Stimulated activated CD4-positive, alpha-beta T cell treated with anti-CD3 and anti-CD28 coated beads, Interleukin-12 subunit alpha, Interleukin-12 subunit beta, amount 100 ng/mL, for 24 hours (primary cell): ENCODE measurements around the gene EYS.
"Not testable (repeated sequence)": the region's sequence is repeated elsewhere in the genome, so short reads cannot be mapped to it uniquely, and the experiment has no call there.

Source experiments
- DNase-seq, 2 experiments: peaks; one replicate each; pipeline ENCODE4 v3.0.0-alpha.2; 2020; ENCODE audit warnings: low read depth in 2 of 2

Gene EYS

DNA sequence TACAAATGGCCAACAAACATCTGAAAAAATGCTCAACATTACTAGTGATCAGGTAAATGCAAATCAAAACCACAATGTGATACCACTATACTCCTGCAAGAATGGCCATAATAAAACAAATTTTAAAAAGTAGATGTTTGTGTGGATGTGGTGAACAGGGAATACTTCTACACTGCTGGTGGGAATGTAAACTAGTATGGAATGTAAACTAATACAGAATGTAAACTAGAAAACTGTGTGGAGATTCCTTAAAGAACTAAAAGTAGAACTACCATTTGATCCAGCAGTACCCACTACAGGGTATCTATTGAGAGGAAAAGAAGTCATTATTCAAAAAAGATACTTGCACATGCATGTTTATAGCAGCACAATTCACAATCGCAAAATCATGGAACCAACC, 1878.3 kb downstream of the EYS start:
- not testable (repeated sequence) for DNase-seq

DNA sequence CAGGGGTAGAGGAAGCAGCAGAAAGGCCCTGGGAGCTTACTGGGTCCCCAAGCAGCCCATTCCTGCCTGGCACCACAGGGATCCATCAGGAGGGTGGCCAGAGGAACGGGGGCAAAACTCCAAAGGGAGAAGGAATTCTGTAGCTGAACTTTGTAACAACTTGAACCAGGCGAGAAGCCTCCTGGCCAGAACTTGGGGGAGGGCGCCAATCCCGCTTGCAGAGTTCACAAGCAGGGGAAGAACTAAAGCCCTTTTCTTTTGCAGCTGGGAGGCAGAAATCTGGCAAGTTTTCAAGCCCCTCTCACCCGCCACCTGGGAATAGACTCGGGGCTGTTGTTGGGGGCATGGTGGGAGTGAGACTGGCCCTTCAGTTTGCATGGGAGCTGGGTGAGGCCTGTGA, 1882.3 kb downstream of the EYS start:
- no peak for DNase-seq

DNA sequence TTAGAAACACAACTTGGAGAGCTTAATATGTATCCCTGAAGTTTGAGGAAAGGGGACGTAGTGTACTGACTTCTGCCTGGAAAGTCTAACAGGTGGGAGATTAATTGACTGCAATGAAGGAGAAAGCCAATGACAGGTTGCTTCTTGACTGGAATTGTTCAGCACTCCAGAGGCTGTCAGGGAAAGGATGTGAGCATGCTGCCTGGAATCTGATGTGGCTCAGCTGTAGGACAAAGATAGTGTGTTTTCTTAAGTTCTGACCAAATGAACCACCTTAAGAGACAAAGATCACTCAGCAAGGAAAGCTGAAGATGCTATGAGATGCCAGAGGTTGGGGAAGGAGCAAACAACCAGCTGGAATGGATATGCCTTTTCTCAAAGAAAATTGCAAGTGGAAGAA, 1885.6 kb downstream of the EYS start:
- no peak for DNase-seq

DNA sequence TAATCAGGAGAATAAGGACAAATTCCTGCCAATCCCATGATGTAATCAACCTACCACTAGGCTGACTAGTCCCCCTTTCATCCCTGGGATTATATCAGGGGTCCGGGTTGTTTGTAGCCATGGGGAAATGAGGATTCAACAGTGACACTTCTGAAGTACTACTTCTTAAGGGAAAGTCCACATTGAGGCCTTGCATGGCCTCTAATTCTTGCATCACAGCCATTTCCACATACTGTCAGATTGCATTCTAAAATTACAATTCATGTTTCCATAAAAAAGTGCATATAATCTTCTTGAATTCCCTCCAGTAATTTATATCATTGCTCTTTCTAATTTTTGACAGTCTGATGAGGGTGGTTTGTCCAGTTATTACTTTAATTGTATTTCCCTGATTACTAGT, 1887.2 kb downstream of the EYS start:
- DNase-seq: no peak

DNA sequence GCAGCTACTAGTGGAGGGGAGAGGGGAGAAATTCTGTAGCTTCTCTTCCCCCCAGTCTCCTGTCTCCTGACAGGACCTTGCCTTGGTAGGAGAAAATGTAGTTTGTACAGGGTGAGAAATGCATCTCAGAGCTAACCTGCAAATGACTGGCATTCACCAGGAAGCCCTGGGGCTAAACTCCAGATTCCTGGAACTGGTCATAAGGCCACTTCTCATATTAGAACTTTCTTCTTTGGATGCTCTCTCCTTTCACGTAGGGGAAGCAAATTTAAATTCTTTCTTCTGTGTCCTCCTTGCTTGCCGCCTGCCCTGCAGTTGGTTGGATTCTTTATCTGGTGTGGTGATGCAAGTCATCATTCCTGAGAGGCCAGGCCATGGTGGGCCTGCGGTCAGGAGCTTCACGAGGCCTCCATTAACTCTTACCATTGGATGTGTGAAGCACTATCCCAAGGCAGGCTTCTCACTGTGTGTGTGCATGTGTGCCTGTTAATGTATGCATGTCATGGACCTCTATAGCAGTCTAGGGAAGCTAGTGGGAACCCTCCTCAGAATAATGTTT, 1889.5 kb downstream of the EYS start:
- no peak for DNase-seq

DNA sequence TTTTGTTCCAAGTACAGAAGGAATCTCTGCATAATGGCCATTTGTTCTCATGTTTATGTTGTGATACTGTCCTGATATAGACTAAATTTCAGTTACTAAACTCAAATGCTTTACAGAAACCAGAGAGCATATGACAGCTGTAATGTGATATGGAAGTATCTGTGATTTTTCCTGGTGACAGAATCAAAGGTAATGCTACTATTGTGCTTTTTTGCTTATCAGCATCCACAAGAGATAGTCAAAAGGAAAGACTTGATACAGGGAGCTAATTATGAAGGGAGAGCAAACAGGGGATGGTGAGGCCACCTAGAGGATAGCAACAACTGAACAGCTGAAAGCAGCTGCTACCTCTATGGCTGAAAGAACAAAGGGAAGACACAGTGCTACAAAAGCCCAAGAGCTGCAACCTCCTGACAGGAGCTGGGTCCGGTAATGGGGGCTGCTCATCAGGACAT, 1890.0 kb downstream of the EYS start:
- no peak for DNase-seq

DNA sequence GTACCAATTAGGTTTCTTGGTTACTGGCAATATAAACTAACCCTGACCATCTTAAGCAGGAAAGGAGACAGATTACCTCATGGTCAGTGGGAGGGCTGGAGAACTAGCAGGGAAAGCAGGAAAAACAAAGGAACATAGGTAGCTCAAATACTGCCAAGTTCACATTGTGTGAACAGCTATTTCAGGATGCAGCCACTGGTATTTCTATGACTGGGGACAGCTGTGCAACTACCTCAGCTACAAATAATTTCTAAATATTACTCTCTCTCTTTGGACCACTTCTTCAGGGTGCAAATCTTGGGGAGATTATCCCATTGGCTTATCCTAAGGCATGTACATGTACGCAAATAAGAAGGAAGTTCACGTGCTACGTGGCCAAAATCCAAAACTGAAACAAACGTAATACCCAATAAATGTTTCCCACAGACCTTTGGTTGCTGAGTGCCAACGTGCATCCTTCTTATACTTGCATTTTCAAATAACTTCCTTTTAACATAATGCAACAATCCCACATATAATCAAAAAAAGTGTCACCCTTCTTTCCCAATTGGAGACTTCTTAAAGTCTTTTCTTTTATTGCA, 1890.5 kb downstream of the EYS start:
- no peak for DNase-seq

DNA sequence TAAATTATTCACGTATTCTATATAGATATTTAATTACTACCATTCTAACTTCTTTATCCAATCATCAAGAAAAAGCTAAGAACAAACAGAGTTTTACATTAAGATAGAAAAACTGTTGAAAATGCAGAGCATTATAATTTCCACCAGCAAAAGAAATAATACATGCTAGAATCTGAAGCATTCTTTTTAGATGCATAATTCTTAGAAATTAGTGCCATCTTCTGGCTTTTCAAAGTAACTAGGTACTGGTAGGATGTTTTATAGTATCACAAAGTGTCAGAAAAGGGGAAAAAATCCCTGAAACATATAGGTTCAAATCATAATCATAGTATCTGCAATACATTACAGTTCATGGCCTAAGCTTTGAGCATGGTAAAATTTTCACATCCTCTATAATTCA, 1892.6 kb downstream of the EYS start:
- DNase-seq: no peak

DNA sequence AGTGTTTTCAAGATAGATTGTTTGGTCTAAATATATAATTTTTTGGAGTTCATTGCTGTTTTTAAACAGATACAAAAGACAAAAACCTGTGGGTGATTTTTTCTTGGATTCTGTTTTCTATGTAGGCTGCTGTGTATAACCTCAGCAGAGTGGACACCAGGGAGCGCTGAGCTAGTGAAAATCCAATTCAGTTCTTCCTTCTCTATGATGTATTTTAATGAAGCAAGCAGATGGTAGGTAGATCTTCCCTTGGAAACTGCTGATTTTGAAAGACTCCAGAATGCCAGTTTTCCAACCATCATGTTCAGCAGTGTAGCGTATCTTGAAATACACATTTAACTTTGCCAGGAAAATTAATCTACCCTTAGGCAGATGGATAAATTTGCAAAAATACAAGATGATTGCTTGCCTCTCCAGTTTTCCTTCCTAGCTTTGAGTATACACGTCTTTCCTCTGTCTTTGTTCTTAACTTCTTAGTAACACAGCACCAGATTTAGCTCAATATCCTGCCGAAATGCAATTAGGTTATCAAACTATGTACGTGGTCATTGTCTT, 1893.4 kb downstream of the EYS start:
- no peak for DNase-seq

DNA sequence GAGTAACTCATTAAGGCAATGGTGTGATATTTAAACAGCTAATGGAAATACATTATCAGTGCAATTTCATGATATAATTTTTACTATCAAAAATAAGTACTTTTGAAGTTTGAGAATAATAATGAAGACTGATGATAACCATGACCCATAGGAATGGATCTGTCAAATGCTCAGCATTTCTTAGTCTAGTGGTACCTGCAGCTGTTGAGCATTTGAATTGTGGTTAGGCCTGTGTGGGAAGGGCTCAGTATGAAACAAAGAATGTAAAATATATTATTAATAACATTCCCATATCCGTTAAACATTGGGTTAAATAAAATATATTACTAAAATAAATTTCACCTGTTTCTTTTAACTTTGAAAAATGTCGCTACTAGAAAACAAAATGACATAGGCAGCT, 1898.5 kb downstream of the EYS start:
- DNase-seq: no peak

DNA sequence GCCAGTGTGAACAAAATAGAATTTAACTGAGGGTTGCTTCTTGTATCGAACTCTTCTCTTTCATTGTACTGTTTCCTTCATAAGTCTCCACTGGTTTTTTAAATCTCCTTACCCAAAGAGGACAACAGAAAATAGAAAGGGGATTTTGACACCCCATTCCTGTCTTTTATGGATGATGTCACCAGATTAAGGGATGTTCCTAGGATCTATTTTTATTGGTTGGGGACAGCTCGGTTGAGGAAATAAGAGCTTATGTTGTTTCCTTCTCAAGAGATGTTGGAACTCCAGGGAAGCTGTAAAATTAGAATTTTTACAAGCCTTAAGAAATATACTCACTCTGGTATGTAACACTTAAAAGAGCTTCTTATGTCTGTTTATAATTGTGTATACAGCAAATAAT, 1900.0 kb downstream of the EYS start:
- no peak for DNase-seq

DNA sequence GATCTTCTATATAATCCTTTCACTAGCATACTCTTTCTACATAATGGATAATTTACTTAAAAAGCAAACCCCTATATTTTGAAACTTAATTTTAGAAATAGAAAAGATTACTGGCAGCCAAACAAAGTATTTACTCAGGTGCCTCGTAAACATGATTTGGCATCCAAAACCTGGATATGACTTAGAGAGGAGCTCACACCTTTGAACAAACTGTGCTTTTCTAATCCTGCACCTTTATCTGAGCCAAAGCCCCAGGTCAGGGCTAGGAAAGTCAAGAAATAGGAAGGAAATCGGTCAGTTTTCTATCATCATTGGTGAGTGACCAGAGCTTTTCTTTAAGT, 1900.5 kb downstream of the EYS start:
- no peak for DNase-seq

DNA sequence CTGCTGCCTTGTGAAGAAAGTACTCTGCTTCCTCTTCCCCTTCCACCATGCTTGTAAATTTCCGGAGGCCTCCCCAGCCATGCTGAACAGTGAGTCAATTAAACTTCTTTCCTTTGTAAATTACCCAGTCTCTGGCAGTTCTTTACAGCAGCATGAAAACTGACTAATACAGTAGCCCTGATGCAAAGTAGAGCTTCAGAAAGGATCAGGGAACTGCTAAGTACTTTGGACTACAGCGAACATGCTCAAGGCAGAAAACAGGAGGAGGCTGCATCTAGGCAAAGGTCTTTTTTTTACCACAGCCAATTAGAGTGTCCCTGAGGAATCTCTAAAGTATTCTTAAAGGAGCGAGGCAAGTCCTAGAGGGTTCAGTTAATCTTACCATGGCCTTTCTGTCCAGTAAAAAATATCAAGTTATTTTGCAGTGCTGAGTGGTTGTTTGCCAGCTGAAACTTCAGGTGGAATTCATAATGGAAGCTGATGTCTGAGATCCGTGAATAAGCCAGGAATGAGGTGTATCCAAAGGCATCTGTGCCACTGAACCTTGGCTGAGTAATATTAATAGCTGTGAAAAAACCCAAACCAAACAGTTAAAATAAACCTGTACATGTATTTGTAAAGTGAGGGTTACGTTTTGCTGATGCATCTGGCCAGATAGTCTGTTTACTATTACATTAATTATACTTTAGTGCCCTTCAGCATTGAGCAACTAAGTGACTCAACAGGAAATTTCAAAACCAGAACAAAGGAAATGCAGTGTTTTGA, 1901.0 kb downstream of the EYS start:
- no peak for DNase-seq

DNA sequence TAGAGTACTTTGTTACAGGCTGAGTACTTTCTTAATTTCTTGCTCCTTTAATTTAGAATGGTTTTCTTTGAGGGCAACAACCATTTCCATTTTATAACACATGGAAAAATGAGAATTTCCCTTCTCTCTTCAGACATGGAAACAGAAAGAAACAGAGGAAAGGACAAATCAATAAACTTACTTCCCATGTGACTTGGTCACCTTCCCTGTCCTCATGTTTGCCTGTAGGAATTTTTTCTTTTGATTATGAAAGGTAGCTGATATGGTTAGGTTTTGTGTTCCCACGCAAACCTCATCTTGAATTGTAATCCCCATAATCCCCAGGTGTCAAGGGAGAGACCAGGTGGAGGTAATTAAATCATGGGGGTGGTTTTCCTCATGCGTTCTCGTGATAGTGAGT, 1901.7 kb downstream of the EYS start:
- no peak for DNase-seq

DNA sequence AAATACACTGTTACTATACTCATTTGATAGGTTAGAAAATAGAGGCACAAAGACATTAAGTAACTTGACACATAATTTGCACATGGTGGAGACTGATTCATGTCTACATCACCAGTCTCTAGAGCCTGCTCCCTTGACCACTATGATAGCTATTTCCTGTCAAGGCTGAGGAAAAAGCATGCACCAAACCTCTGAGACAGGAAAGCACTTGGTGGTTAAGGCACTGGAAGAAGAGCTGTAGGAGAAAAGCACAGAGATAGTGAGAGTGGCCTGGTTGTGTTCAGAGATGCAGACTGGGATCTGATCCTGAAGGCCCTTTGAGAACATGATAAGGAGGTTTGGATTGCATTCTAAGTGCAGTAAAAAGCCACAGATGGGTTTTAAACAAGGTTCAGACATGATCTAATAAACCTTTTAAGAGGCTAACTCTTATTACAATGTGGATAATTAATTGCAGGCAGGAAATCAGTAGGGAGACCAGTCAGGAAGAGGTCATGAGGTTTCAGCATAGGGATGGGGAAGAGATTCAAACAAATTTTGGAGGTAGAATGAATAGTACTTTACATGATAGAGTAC, 1902.6 kb downstream of the EYS start:
- DNase-seq: no peak

DNA sequence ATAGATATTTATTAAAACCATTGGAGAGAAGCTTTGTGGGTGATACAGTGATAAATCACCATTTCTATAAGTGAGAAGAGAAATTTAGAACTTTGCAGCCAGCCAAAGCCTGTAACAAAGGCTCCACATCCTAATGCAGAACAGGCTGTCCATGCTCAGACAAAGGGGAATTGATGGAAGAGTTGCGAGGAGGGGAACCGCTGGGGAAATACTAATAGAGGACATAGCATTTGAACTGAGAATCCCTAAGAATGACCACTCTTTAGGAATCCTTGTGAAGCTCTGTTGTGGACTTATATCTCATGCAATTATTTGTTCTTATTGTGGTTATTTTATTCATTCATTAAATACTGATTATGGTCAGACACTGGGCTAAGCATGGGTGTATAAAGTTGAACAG, 1903.7 kb downstream of the EYS start:
- DNase-seq: no peak

DNA sequence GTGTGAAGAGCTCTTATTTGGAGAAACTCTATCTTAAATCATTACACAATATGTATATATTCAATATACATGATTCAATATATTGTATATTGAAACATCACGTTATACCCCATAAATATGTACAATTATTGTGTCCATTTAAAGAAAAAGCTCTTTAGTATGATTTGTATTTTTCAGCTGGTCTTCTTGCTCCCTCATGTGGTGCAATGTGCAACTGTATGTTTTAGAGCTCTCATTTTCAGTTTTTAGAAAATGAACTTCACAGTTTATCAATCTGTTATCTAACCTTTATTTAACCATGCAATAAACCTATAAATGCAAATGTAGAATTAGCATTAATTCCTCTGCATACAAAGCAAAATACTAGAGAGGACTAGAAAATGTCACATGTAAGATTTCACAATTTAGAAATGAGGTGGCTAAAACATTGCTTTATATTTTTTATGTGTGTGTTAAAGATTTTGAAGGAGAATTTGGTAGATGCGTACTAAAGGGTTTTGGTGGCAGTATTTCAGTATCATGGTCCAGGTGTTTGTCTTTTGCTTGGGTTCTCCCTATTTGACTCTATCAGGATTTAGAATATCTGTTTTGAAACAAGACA, 1904.3 kb downstream of the EYS start:
- DNase-seq: no peak

DNA sequence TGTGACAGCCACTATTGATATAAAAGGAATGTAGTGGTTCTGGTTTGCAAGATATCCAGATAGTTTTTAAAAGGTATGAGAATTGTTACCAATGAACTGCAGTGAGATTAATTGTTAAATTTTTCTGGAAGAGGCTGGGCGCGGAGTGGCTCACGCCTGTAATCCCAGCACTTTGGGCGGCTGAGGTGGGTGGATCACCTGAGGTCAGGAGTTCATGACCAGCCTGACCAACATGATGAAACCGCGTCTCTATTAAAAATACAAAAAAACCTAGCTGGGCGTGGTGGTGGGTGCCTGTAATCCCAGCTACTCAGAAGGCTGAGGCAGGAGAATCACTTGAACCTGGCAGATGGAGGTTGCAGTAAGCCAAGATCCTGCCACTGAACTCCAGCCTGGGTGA, 1906.6 kb downstream of the EYS start:
- not testable (repeated sequence) for DNase-seq

DNA sequence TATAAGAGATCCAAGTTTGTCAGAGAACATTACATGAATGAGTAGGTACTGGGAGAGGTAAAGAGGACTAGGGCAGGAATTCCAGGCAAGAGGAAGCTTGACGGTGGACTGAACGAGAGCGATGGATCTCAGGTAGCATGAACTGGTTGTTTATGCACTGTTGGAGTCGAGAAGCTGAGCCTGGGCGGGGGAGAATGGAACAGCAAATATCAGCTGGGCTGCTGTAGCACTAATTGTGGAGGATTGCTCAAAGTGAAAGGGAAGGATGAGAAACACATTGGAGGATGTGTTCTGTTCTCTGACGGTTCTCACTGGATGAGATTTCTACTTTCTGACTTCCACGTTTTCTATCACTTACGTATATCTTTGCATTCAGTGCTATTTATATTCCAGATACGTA, 1907.2 kb downstream of the EYS start:
- DNase-seq: no peak

DNA sequence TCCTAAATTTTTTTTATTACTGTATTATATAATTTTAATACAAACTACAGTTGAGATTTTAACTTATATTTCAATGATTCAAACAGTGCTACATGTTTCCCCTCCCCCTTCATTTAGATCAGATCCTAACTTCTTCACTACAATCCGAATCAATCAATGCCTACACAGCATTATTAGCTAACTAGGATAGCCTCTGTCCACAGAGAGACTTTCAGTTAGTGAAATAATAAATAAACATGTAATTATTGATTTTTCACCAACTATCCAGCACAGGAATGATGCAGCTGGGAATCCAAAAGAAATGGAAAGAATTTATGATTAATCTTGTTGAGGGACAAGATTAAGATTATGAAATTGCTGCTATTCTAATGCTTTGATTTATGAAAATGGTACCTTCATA, 1907.7 kb downstream of the EYS start:
- DNase-seq: no peak

DNA sequence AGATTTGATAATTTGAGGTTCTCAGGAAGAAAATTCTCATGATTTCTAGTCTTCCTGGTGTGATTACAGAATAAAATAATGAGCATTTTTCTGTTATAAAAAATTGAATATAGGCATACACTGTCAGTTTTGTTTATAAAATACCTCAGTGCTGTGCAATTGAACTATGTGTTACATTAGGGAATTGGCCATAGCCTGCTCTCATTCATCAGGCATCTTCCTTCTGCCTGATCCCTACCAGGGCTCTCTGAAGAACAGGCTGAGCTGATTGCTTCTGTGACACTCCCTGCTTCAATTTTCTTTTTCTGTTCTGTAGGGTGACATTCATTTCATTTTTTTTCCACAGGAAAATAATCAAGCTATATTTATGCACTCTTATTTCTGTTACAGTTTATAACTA, 1908.6 kb downstream of the EYS start:
- no peak for DNase-seq

DNA sequence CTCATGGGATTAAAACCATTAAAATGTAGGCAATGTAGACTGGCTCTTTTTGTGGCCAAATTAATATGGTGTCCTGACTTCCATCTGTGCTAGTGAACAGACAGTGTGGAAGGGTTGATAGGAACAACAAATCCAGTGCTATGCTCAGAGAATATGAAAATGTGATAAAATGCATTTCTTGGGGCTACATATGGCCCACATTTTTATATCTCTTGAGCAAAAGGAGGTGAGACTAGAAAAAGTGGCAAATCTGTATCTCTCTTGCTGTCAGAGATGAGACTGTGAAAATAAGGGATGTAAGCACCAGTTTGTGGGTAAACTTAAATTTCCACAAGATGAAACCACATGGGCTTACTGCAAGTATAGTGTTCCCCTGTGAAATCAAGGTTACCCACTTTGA, 1909.3 kb downstream of the EYS start:
- no peak for DNase-seq

DNA sequence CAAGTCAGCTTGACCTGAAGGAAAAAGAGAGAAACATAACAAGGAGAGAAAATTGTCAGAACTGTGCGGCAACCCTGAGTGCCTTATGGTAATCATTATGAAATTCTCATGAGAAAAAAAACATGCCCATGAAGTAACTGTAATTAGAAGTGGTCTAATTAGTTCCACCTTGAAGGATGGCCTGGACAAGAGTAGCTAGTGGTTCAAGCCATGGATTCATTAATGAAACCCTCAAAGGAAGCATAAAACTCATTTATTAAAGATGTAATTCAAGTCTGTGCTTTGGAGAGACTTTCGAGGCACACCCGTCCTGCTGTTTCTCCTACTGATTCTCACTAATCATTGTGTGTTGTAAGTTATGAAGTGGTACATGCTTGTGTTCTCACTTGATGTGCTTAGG, 1911.2 kb downstream of the EYS start:
- no peak for DNase-seq
